Measurements from ENCODE around the gene TMEM63C.

The TMEM63C gene

GRCh38 chr14:77181603-77182437 lies at the start of gene TMEM63C:
Gene TMEM63C, plus strand, starts transcription at chr14:77181798. Its CDS starts 37,016 bp downstream, at chr14:77218814.
- no peak for TF ChIP-seq CTCF (IDR thresholded peaks at IDR 0.05; ENCODE audit: low read depth, low read length)
- H3K4me3 ChIP-seq (replicated peaks in 1 of 2; ENCODE audit: low read depth in 2 of 2, low read length in 2 of 2) = peak within 1 kb of the TSS in 1 of 2 donors; percentile 14
- DNase-seq (ENCODE audit: low read depth in 2 of 2) = peak in 1 of 2 donors; percentile 5

- H3K4me3 ChIP-seq (replicated peaks in 1 of 2; ENCODE audit: low read depth in 2 of 2, low read length in 2 of 2) = no peak overlapping the region
- TF ChIP-seq CTCF (IDR thresholded peaks at IDR 0.05; ENCODE audit: low read depth, low read length) = no peak
- DNase-seq (ENCODE audit: low read depth in 2 of 2) = no peak
Observed at GRCh38 chr14:77131871-77132486, 49.6 kb upstream of the TMEM63C start.

GRCh38 chr14:77133720-77134338 lies 47.8 kb upstream of the TMEM63C start:
- DNase-seq (ENCODE audit: low read depth in 2 of 2) = peak; percentile 66 to 73
- H3K4me3 ChIP-seq (replicated peaks in 1 of 2; ENCODE audit: low read depth in 2 of 2, low read length in 2 of 2) = no peak overlapping the region
- no peak for TF ChIP-seq CTCF (IDR thresholded peaks at IDR 0.05; ENCODE audit: low read depth, low read length)

GRCh38 chr14:77139022-77139421 lies 42.6 kb upstream of the TMEM63C start:
- DNase-seq (ENCODE audit: low read depth in 2 of 2) = no peak
- no peak overlapping the region for H3K4me3 ChIP-seq (replicated peaks in 1 of 2; ENCODE audit: low read depth in 2 of 2, low read length in 2 of 2)
- TF ChIP-seq CTCF (IDR thresholded peaks at IDR 0.05; ENCODE audit: low read depth, low read length) = no peak

- peak; percentile 55 for TF ChIP-seq CTCF (IDR thresholded peaks at IDR 0.05; ENCODE audit: low read depth, low read length)
- peak in 1 of 2 donors; percentile 27 for DNase-seq (ENCODE audit: low read depth in 2 of 2)
- H3K4me3 ChIP-seq (replicated peaks in 1 of 2; ENCODE audit: low read depth in 2 of 2, low read length in 2 of 2) = no peak overlapping the region
Observed at GRCh38 chr14:77139540-77140358, 41.8 kb upstream of the TMEM63C start.

Measured in cardiac fibroblast (primary cell).